IMR-90 (cell line): Measurements from ENCODE around the gene RPL10A.

Source experiments
- CTCF ChIP-seq: conservative IDR thresholded peaks from 2 replicates; pipeline ENCODE4 v1.5.1; 2012; ENCODE audit warnings: mild to moderate bottlenecking, low read depth, low read length, improper control_type of control experiment
- ELK1 ChIP-seq: fragments of 150-350 bp; IDR thresholded peaks from 2 replicates; pipeline ENCODE4 v1.6.1; 2016; ENCODE audit warnings: low read depth, mild to moderate bottlenecking, low read length, moderate library complexity, borderline replicate concordance
- MAFK ChIP-seq: IDR thresholded peaks from 2 replicates; pipeline ENCODE4 v1.6.1; 2012; ENCODE audit warnings: low read depth, low read length, improper control_type of control experiment
- MAZ ChIP-seq: IDR thresholded peaks from 2 replicates; pipeline ENCODE4 v1.6.1; 2012; ENCODE audit warnings: low read depth, mild to moderate bottlenecking, low read length, improper control_type of control experiment, moderate library complexity, borderline replicate concordance
- NFE2L2 ChIP-seq: fragments of 150-350 bp; IDR thresholded peaks from 2 replicates; pipeline ENCODE4 v1.6.1; 2016; ENCODE audit warnings: low read depth, mild to moderate bottlenecking, low read length
- POLR2A ChIP-seq: IDR thresholded peaks from 2 replicates; pipeline ENCODE4 v1.6.1; 2012; ENCODE audit warnings: mild to moderate bottlenecking, low read depth, low read length
- RAD21 ChIP-seq: IDR thresholded peaks from 2 replicates; pipeline ENCODE4 v1.6.1; 2012; ENCODE audit warnings: low read length, improper control_type of control experiment
- RFX5 ChIP-seq: IDR thresholded peaks from 2 replicates; pipeline ENCODE4 v1.8.0; 2012; ENCODE audit warnings: low read depth, mild to moderate bottlenecking, low read length, moderate library complexity

GRCh38 chr6:35508542-35508941 lies 40.3 kb downstream of the RPL10A start:
- no peak for TF ChIP-seq CTCF
- TF ChIP-seq POLR2A, result no peak
- TF ChIP-seq NFE2L2, result no peak
- no peak for TF ChIP-seq ELK1
- TF ChIP-seq MAFK, result no peak
- no peak for TF ChIP-seq RFX5
- TF ChIP-seq RAD21, result no peak
- TF ChIP-seq MAZ, result no peak
